K562 (cell line): ENCODE measurements around the gene LUZP1. TPM values are rescaled to one million over a fixed set of nuclear protein-coding genes. Genes with fewer than 3 reads are reported as not detected.

Experiments
- ARNT ChIP-seq, 2 experiments: fragments of 450-650 bp; IDR thresholded peaks; 2 replicates each; pipeline ENCODE4 v1.6.1; 2016; ENCODE audit warnings: mild to moderate bottlenecking in 1 of 2
- BCL6 ChIP-seq: fragments of 250-450 bp; sonication (Bioruptor Pico); IDR thresholded peaks from 2 replicates; pipeline ENCODE4 v1.4.0; 2020
- CHD4 ChIP-seq: fragments of 200-600 bp; sonication (generic); IDR thresholded peaks from 3 replicates; pipeline ENCODE4 v1.6.1; 2012; ENCODE audit warnings: low read depth, mild to moderate bottlenecking, mixed read lengths, low read length, inconsistent platforms; ENCODE audit not compliant: insufficient read depth, insufficient replicate concordance, poor library complexity, severe bottlenecking
- CREM ChIP-seq: IDR thresholded peaks from 2 replicates; pipeline ENCODE4 v1.6.1; 2014; ENCODE audit warnings: antibody characterized with exemption, low read depth
- ELF2 ChIP-seq: fragments of 250-450 bp; sonication (Bioruptor Pico); IDR thresholded peaks from 2 replicates; pipeline ENCODE4 v1.5.0; 2021; ENCODE audit warnings: mild to moderate bottlenecking
- ERF ChIP-seq: fragments of 450-650 bp; formaldehyde crosslinking; IDR thresholded peaks from 2 replicates; pipeline ENCODE4 v1.4.0; 2020; ENCODE audit warnings: mild to moderate bottlenecking, mixed read lengths
- GATA2 ChIP-seq: sonication (generic); formaldehyde crosslinking; IDR thresholded peaks from 2 replicates; pipeline ENCODE4 v1.4.0; 2020; ENCODE audit warnings: mild to moderate bottlenecking, missing genetic modification reagents
- GTF2A2 ChIP-seq: IDR thresholded peaks from 2 replicates; pipeline ENCODE4 v1.6.1; 2016; ENCODE audit warnings: mild to moderate bottlenecking, missing genetic modification characterization, missing compliant biosample characterization
- KAT8 ChIP-seq: fragments of 450-650 bp; IDR thresholded peaks from 2 replicates; pipeline ENCODE4 v1.6.1; 2016; ENCODE audit warnings: low read depth, mild to moderate bottlenecking
- MCM7 ChIP-seq, 2 experiments: fragments of 450-650 bp; IDR thresholded peaks; 2 replicates each; pipeline ENCODE4 v1.6.1; 2016 to 2018
- MEIS2 ChIP-seq: fragments of 450-650 bp; IDR thresholded peaks from 2 replicates; pipeline ENCODE4 v1.6.1; 2014; ENCODE audit warnings: mild to moderate bottlenecking; ENCODE audit not compliant: partially characterized antibody
- NBN ChIP-seq: fragments of 450-650 bp; IDR thresholded peaks from 2 replicates; pipeline ENCODE4 v1.6.1; 2016; ENCODE audit warnings: low read depth, mild to moderate bottlenecking
- NCOA1 ChIP-seq: fragments of 450-650 bp; IDR thresholded peaks from 2 replicates; pipeline ENCODE4 v1.6.1; 2016; ENCODE audit warnings: low read depth
- NFE2 ChIP-seq: IDR thresholded peaks from 2 replicates; pipeline ENCODE4 v1.6.1; 2014; ENCODE audit warnings: antibody characterized with exemption, low read depth
- NR2C1 ChIP-seq, 2 experiments: fragments of 450-650 bp; IDR thresholded peaks; 2 replicates each; pipeline ENCODE4 v1.6.1; 2017; ENCODE audit warnings: mild to moderate bottlenecking in 2 of 2, antibody characterized with exemption in 1 of 2, inconsistent platforms in 1 of 2, missing compliant biosample characterization in 1 of 2, missing genetic modification characterization in 1 of 2
- PKNOX1 ChIP-seq: fragments of 450-650 bp; IDR thresholded peaks from 2 replicates; pipeline ENCODE4 v1.6.1; 2016
- PRDM10 ChIP-seq: fragments of 450-650 bp; IDR thresholded peaks from 2 replicates; pipeline ENCODE4 v1.6.1; 2018; ENCODE audit not compliant: partially characterized antibody
- RBM22 ChIP-seq: fragments of 200-400 bp; formaldehyde crosslinking; IDR thresholded peaks from 2 replicates; pipeline ENCODE4 v1.6.1; 2018; ENCODE audit warnings: low read length, low read depth; ENCODE audit not compliant: poor library complexity, severe bottlenecking
- RFX7 ChIP-seq: fragments of 250-450 bp; sonication (Bioruptor Pico); IDR thresholded peaks from 2 replicates; pipeline ENCODE4 v1.5.1; 2021; ENCODE audit warnings: mild to moderate bottlenecking
- SREBF2 ChIP-seq: sonication (generic); formaldehyde crosslinking; IDR thresholded peaks from 2 replicates; pipeline ENCODE4 v1.4.0; 2020; ENCODE audit warnings: mild to moderate bottlenecking, missing genetic modification reagents
- STAG1 ChIP-seq: sonication (generic); formaldehyde crosslinking; IDR thresholded peaks from 2 replicates; pipeline ENCODE4 v1.5.0; 2020; ENCODE audit warnings: missing genetic modification reagents, borderline replicate concordance
- TBP ChIP-seq: optimal IDR thresholded peaks from 2 replicates; pipeline ENCODE3; 2011; ENCODE audit warnings: low read depth, low read length, improper control_type of control experiment
- ZEB2 ChIP-seq: fragments of 450-650 bp; IDR thresholded peaks from 2 replicates; pipeline ENCODE4 v1.6.1; 2016
- ZNF24 ChIP-seq: fragments of 450-650 bp; IDR thresholded peaks from 2 replicates; pipeline ENCODE4 v1.6.1; 2016
- ZNF79 ChIP-seq: fragments of 250-450 bp; sonication (Bioruptor Pico); IDR thresholded peaks from 2 replicates; pipeline ENCODE4 v1.4.0; 2020; ENCODE audit warnings: low read depth, mild to moderate bottlenecking, moderate library complexity
- polyA plus RNA-seq, 8 experiments: library from polyadenylated mRNA; depleted of rRNA in 4 of 8; stranded (reverse) in 5 of 8; unstranded in 3 of 8; fragments of >200 nt; fragmentation: Nextera tagmentation in 2 of 8; fragmentation: Illumina TruSeq in 1 of 8; extraction: Ambion mirVana in 2 of 8; extraction: Trizol in 1 of 8; gene quantifications; 2 replicates each; pipeline versions ENCODE4 v1.2.1 to v1.2.3, GENCODE V29; 2011 to 2014; ENCODE audit warnings: inconsistent platforms in 1 of 8, missing spikeins in 1 of 8
- total RNA-seq, 7 experiments: library from RNA; depleted of rRNA in 6 of 7; stranded (reverse); fragments of >200 nt in 6 of 7; fragmentation: Illumina TruSeq in 2 of 7; extraction: Trizol in 2 of 7; gene quantifications; 2 replicates each; pipeline versions ENCODE4 v1.2.1 to v1.2.3, GENCODE V29; 2011 to 2021; ENCODE audit warnings: low replicate concordance in 1 of 7
- TF ChIP-seq, protein P1 (sequence below): fragments of 450-650 bp; IDR thresholded peaks from 2 replicates; pipeline ENCODE4 v1.6.1; 2014; ENCODE audit warnings: low read depth, mild to moderate bottlenecking, moderate library complexity, borderline replicate concordance

LUZP1 gene
- total and polyA plus RNA-seq, 9 of the 15 experiments (the other 6 are each of a cell fraction or from before 2014, with no cell fraction given) = 6.5 to 19.1 (median 12.4) TPM

DNA sequence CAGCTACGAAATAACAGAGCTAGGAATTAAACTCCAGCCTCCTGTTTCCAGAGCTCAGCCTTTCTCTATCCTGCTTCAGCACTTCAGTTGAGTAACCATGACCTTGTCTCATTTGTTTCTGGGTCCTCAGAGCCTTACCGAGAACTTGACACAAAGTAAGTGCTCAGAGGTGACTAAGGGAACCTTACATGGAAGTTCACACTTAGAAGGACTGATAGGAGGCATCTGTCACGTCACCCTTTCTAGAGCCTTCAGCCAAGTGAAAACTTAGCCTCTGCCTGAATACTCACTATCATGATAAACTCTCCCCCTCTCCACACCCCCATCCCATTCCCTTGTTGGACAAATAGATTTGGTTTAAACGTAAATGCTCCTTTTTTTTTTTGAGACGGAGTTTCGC lies 9.8 kb upstream of the LUZP1 start (continued):
- TF ChIP-seq, protein P1, sequence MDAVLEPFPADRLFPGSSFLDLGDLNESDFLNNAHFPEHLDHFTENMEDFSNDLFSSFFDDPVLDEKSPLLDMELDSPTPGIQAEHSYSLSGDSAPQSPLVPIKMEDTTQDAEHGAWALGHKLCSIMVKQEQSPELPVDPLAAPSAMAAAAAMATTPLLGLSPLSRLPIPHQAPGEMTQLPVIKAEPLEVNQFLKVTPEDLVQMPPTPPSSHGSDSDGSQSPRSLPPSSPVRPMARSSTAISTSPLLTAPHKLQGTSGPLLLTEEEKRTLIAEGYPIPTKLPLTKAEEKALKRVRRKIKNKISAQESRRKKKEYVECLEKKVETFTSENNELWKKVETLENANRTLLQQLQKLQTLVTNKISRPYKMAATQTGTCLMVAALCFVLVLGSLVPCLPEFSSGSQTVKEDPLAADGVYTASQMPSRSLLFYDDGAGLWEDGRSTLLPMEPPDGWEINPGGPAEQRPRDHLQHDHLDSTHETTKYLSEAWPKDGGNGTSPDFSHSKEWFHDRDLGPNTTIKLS = no peak
- no peak for TF ChIP-seq ZNF79 (CRISPR knock-in tag)
- peak; percentile 69 for TF ChIP-seq PKNOX1
- TF ChIP-seq CREM = peak; percentile 36; the same call in 1 of the 2 replicates
- TF ChIP-seq STAG1 (CRISPR knock-in tag) = no peak
- TF ChIP-seq NBN = no peak
- TF ChIP-seq ZEB2 = no peak
- no peak for TF ChIP-seq ZNF24
- TF ChIP-seq RFX7 (CRISPR knock-in tag) = no peak
- no peak for TF ChIP-seq NR2C1 (IDR thresholded peaks at IDR 0.05)
- 0 out of 2 replicates have a peak, but pooled peaks have one; percentile 13 for TF ChIP-seq NR2C1 (tag; IDR thresholded peaks at IDR 0.05)
- no peak for TF ChIP-seq RBM22
- no peak for TF ChIP-seq SREBF2
- no peak for TF ChIP-seq KAT8
- TF ChIP-seq CHD4 = no peak
- peak; percentile 36 for TF ChIP-seq MEIS2
- TF ChIP-seq ARNT (IDR thresholded peaks at IDR 0.05) = 0 out of 4 replicates have a peak, but pooled peaks of 1 of the 2 experiments have one; percentile 34
- peak; percentile 82 for TF ChIP-seq PRDM10
- no peak for TF ChIP-seq NCOA1
- TF ChIP-seq ELF2 (CRISPR knock-in tag) = no peak
- TF ChIP-seq MCM7 (IDR thresholded peaks at IDR 0.05) = no peak
- no peak for TF ChIP-seq BCL6
- TF ChIP-seq TBP = peak; percentile 1
- no peak for TF ChIP-seq GTF2A2 (tag)
- peak; percentile 26; the same call in 1 of the 2 replicates for TF ChIP-seq NFE2
- TF ChIP-seq ERF (CRISPR knock-in tag) = no peak
- no peak for TF ChIP-seq GATA2 (CRISPR knock-in tag)
